Cardiac fibroblast (primary cell): ENCODE measurements around the gene CEP112.
"Not testable (repeated sequence)": the region's sequence is repeated elsewhere in the genome, so short reads cannot be mapped to it uniquely, and the experiment has no call there.

Source experiments
- DNase-seq, 2 donors: peaks; one replicate each; pipeline versions ENCODE4 v3.0.0 to v3.0.0-alpha.2; 2010; ENCODE audit warnings: low read depth in 2 of 2
- H3K4me3 ChIP-seq, 2 donors: replicated peaks in 1 of 2; 1 replicate in 1 of 2; 2 replicates in 1 of 2; pipeline ENCODE4 v1.5.1; 2011; ENCODE audit warnings: low read depth in 2 of 2, low read length in 2 of 2, mild to moderate bottlenecking in 2 of 2, moderate library complexity in 1 of 2
- TF ChIP-seq, protein P1 (sequence below): IDR thresholded peaks from one replicate; pipeline ENCODE4 v1.5.1; 2011; ENCODE audit warnings: low read depth, mild to moderate bottlenecking, low read length, inconsistent platforms

CEP112 gene

DNA sequence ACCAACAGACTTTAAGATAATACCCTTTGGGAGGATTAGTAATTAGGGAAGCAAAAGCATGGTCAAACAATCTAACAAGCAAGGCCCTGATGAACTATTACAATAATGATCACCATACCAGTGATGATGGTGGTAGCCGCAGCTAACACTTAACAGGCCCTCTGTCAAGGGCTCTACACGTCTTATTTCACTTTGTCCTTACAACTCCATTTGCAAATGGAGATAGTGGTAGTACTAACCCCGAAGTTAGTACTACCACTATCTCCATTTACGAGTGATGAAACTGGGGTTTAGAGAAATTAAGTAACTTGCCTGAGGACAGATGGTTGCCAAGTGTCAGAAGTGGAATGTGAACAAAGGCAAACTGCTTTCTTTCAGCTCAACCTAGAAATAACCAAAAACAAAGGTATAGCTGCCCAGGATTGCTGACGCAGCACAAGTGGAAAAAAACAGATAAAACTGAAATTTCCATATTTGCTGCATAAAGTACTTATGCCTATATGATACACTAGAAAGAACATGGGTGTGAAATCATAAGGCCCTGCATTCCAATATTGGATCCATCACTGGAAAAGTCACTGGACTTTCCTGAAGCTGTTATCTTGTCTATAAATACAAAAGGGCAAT, 24.6 kb downstream of the CEP112 start:
- H3K4me3 ChIP-seq: no peak overlapping the region
- TF ChIP-seq, protein P1, sequence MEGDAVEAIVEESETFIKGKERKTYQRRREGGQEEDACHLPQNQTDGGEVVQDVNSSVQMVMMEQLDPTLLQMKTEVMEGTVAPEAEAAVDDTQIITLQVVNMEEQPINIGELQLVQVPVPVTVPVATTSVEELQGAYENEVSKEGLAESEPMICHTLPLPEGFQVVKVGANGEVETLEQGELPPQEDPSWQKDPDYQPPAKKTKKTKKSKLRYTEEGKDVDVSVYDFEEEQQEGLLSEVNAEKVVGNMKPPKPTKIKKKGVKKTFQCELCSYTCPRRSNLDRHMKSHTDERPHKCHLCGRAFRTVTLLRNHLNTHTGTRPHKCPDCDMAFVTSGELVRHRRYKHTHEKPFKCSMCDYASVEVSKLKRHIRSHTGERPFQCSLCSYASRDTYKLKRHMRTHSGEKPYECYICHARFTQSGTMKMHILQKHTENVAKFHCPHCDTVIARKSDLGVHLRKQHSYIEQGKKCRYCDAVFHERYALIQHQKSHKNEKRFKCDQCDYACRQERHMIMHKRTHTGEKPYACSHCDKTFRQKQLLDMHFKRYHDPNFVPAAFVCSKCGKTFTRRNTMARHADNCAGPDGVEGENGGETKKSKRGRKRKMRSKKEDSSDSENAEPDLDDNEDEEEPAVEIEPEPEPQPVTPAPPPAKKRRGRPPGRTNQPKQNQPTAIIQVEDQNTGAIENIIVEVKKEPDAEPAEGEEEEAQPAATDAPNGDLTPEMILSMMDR: no peak
- peak in 1 of 2 donors; percentile 8 for DNase-seq

DNA sequence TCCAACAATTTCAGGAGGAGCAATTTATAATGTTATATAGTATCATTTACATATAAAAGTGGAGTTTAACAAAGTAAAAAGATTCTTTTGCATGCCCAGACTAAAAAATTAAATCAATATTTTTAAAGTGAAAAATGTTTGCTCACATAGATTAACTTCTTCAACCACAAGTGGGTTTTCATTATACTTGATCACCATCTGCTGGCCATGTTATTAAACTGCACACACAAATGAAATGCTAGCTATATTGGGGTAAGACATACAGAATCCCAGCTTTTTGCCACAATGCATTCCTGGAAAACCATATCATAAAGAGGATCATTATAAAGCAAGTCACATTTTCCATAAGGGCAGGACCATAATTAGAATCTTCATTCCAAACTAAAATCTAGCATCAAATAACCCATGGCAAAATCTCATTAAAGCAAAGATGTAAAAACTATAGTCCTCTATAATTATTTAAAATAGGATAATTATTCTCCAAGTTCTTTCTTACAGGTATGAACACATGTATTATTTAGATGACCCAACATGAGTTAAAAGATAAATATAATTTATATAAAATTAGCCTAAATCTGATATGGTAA, 26.3 kb downstream of the CEP112 start:
- TF ChIP-seq, protein P1: peak; percentile 54
- DNase-seq: peak; percentile 79 to 80
- H3K4me3 ChIP-seq: no peak overlapping the region

DNA sequence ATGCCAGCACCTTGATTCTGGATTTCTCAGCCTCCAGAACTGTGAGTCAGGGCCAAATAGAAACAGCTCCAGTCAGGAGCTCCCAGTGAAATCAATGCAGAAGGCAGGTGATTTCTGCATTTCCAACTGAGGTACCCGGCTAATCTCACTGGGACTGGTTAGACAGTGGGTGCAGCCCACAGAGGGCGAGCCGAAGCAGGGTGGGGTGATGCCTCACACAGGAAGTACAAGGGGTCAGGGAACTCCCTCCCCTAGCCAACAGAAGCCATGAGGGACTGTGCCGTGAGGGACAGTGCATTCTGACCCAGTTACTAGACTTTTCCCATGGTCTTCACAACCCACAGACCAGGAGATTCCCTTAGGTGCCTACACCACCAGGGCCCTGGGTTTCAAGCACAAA, 36.9 kb downstream of the CEP112 start:
- DNase-seq, H3K4me3 ChIP-seq: not testable (repeated sequence)

DNA sequence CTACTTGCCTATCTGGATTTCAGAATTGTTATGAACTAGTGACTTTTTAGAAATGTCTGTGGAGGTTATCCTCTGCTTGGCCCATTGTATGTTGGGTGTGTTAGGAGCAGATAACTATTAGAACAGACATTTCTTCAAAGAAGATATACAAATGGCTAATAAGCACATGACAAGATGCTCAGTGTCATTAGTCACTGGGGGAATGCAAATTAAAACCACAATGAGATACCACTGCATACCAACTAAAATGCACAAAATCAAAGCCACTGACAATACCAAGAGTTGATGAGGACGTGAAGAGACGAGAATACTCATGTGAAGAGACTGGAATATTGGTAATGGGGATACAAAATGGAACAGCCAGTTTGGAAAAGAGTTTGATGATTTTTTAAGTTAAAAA, 39.2 kb downstream of the CEP112 start:
- DNase-seq: peak; percentile 33 to 34
- TF ChIP-seq, protein P1: no peak
- no peak overlapping the region for H3K4me3 ChIP-seq

DNA sequence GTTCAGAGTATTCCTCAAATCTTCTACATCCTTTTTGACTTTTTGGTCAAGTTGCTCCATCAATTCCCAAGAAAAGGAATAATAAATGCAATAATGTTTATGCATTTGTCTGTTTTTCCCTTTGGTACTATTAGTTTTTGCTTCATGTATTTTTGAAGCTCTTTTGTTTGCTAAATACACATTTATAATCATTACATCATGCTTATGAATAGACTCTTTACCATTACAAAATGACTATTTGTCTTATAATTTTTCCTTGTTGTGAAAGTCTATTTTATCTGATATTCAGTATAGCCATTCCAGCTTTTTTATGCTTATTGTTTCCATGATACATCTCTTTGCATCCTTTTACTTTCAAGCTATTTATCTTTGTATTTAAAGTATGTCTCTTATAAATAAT, 41.2 kb downstream of the CEP112 start:
- no peak for DNase-seq
- no peak overlapping the region for H3K4me3 ChIP-seq
- TF ChIP-seq, protein P1: no peak

DNA sequence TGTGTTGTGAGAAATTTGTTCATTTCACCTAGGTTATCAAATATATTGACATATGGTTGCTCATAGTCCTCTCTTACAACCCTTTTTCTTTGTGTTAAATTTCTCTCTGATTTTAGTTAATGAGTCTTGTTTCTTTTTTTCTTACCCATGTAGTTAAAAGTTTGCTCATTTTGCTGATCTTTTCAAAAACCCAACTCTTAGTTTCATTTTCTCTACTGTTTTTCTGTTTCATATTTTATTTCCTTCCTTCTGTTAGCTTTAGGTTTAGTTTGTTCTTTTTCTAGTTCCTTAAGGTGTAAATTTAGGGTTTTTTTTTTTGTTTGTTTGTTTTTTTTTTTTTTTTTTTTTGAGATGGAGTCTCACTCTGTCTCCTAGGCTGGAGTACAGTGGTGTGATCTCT, 42.4 kb downstream of the CEP112 start:
- TF ChIP-seq, protein P1: no peak
- DNase-seq: no peak
- no peak overlapping the region for H3K4me3 ChIP-seq

DNA sequence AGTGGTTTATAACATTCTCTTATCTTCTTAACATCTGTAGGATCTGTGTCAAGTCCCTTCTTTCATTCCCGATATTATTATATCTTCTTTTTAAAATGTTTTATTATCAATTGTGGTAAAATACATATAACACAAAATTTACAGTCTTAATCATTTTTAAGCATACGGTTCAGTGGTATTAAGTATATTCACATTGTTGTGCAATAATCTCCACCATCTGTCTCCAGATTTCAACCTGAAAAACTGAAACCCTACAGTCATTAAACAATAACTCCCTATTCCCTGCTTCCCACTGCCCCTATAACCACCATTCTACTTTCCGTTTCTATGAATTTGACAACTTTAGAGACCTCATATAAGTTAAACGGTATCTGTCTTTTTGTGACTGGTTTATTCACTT, 45.5 kb downstream of the CEP112 start:
- no peak overlapping the region for H3K4me3 ChIP-seq
- TF ChIP-seq, protein P1: no peak
- DNase-seq: no peak
